SK-N-SH (cell line): ENCODE data around the gene THADA.

Experiments used
- CTCF ChIP-seq: fragments of 200-600 bp; sonication (generic); IDR thresholded peaks from 2 replicates; pipeline ENCODE4 v1.6.1; 2017; ENCODE audit warnings: antibody characterized with exemption, mild to moderate bottlenecking, moderate library complexity
- ELF1 ChIP-seq: IDR thresholded peaks from 2 replicates; pipeline ENCODE4 v1.4.0; 2012
- EP300 ChIP-seq, 2 experiments: IDR thresholded peaks; 2 replicates each; pipeline versions ENCODE4 v1.4.0 to v1.6.1; 2012; ENCODE audit warnings: borderline replicate concordance in 1 of 2, low read depth in 1 of 2, low read length in 1 of 2
- EZH2phosphoT487 ChIP-seq: fragments of 200-600 bp; sonication (generic); IDR thresholded peaks from 2 replicates; pipeline ENCODE4 v1.6.1; 2017; ENCODE audit warnings: low read depth, mixed run types, mild to moderate bottlenecking, antibody characterized with exemption, moderate library complexity, borderline replicate concordance
- GABPA ChIP-seq: IDR thresholded peaks from 2 replicates; pipeline ENCODE4 v1.4.0; 2012; ENCODE audit warnings: low read depth, mild to moderate bottlenecking
- MEF2A ChIP-seq: IDR thresholded peaks from 2 replicates; pipeline ENCODE4 v1.4.0; 2012; ENCODE audit warnings: low read depth, borderline replicate concordance
- POLR2AphosphoS5 ChIP-seq: IDR thresholded peaks from 2 replicates; pipeline ENCODE4 v1.6.1; 2012; ENCODE audit warnings: low read depth, low read length
- RFX5 ChIP-seq: IDR thresholded peaks from 2 replicates; pipeline ENCODE4 v1.6.1; 2012; ENCODE audit warnings: mild to moderate bottlenecking, improper control_type of control experiment, low read length
- TAF1 ChIP-seq: IDR thresholded peaks from 2 replicates; pipeline ENCODE4 v1.6.1; 2012; ENCODE audit warnings: low read depth, mild to moderate bottlenecking, low read length, moderate library complexity, borderline replicate concordance
- TEAD4 ChIP-seq: IDR thresholded peaks from 2 replicates; pipeline ENCODE4 v1.4.0; 2012; ENCODE audit warnings: mild to moderate bottlenecking, borderline replicate concordance; ENCODE audit not compliant: insufficient read depth
- YY1 ChIP-seq: IDR thresholded peaks from 2 replicates; pipeline ENCODE4 v1.4.0; 2012; ENCODE audit warnings: low read depth, mild to moderate bottlenecking

DNA sequence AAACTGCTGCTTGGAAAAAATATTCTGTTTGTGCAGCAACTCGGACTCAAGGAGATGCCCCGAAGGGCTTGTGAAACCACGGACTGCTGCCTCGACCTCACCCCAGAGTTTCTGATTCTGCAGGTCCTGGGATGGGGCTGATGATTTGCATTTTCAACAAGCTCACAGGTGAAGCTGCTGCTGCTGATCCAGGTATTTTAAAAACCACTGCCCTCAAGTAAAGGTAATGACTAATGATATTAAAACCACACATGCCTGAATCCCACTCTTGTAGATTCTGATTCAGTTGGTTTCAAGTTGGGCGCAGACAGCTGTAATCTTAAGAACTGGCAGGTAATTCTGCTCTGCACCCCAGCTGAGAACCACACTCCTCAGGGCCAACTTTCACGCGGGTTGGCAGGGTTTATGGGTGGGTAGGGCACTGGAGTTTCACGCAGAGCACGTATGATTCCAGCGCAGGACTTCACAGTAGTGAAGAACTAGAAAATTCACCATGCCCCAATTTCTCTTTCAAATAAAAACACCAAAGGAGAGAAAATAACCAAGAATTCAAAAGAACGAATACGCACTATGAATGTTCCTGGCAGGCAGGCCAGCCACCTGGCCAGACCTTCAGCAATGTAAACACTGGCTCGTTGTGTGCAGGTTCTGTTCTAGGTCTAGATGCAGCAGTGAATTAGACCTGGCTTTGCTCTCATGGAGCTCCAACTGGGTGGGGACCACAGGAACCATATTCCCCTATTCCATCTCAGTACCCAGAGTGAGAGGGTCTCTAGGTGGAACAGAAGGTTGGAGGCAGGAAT lies 294.9 kb downstream of the THADA start:
- no peak for TF ChIP-seq MEF2A
- no peak for TF ChIP-seq CTCF
- TF ChIP-seq GABPA, result no peak
- no peak for TF ChIP-seq YY1
- TF ChIP-seq TEAD4, result no peak
- no peak for TF ChIP-seq RFX5
- TF ChIP-seq POLR2AphosphoS5, result no peak
- TF ChIP-seq EZH2phosphoT487, result no peak
- no peak for TF ChIP-seq ELF1
- TF ChIP-seq TAF1, result no peak
- TF ChIP-seq EP300 (IDR thresholded peaks at IDR 0.05; ENCODE audit: borderline replicate concordance in 1 of 2, low read depth in 1 of 2, low read length in 1 of 2), result no peak
